ENCODE results near the gene LAMA5. TPM values are rescaled to one million over a fixed set of nuclear protein-coding genes. Genes with fewer than 3 reads are reported as not detected.

Gene LAMA5
- total RNA-seq, 1 donor = 11.1 TPM

GRCh38 chr20:62355878-62356588, 11.1 kb downstream of the LAMA5 start:
- no peak for TF ChIP-seq CTCF (IDR thresholded peaks at IDR 0.05; ENCODE audit: insufficient read depth, low read length)
- no peak overlapping the region for H3K4me3 ChIP-seq (ENCODE audit: low read depth, low read length)
- DNase-seq (ENCODE audit: low read depth) = peak; percentile 42

- DNase-seq (ENCODE audit: low read depth) = peak; percentile 40
- H3K4me3 ChIP-seq (ENCODE audit: low read depth, low read length) = no peak overlapping the region
Observed at GRCh38 chr20:62355516-62355877, 11.6 kb downstream of the LAMA5 start.

GRCh38 chr20:62354811-62355341, 12.2 kb downstream of the LAMA5 start:
- no peak for TF ChIP-seq CTCF (IDR thresholded peaks at IDR 0.05; ENCODE audit: insufficient read depth, low read length)
- DNase-seq (ENCODE audit: low read depth) = no peak
- H3K4me3 ChIP-seq (ENCODE audit: low read depth, low read length) = no peak overlapping the region

More at GRCh38 chr20:62355516-62355877, 11.6 kb downstream of the LAMA5 start:
- TF ChIP-seq CTCF (IDR thresholded peaks at IDR 0.05; ENCODE audit: insufficient read depth, low read length) = no peak

- no peak for DNase-seq (ENCODE audit: low read depth)
- no peak overlapping the region for H3K4me3 ChIP-seq (ENCODE audit: low read depth, low read length)
- no peak for TF ChIP-seq CTCF (IDR thresholded peaks at IDR 0.05; ENCODE audit: insufficient read depth, low read length)
Observed at GRCh38 chr20:62354031-62354808, 12.9 kb downstream of the LAMA5 start.

GRCh38 chr20:62353289-62354030, 13.7 kb downstream of the LAMA5 start:
- TF ChIP-seq CTCF (IDR thresholded peaks at IDR 0.05; ENCODE audit: insufficient read depth, low read length) = no peak
- H3K4me3 ChIP-seq (ENCODE audit: low read depth, low read length) = no peak overlapping the region
- DNase-seq (ENCODE audit: low read depth) = no peak

- no peak overlapping the region for H3K4me3 ChIP-seq (ENCODE audit: low read depth, low read length)
- no peak for TF ChIP-seq CTCF (IDR thresholded peaks at IDR 0.05; ENCODE audit: insufficient read depth, low read length)
- no peak for DNase-seq (ENCODE audit: low read depth)
Observed at GRCh38 chr20:62352402-62353288, 14.5 kb downstream of the LAMA5 start.

Measured in fibroblast of the aortic adventitia (primary cell).